GM12872 (cell line): Measurements from ENCODE around the gene PLCB1.

Experiments
- TF ChIP-seq, protein P1 (sequence below): IDR thresholded peaks from 3 replicates; pipeline ENCODE4 v1.5.1; 2011; ENCODE audit warnings: low read depth, mild to moderate bottlenecking, low read length, moderate library complexity; ENCODE audit not compliant: insufficient read depth

The PLCB1 gene

DNA sequence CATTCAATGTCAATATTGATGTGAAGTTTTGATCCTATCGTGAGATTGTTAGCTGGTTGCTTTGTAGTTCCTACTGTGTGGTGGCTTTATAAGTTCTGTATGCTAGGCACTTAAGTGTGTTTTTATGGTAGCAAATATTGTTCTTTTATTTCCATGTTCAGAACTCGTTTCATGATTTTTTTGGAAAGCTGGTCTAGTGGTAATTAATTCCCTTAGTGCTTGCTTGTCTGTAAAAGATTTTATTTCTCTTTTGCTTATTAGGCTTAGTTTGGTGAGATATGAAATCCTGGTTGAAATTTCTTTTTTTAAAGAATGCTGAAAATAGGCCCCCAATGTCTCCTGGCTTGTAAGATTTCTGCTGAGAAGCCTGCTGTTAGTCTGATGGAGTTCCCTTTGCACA is 27.8 kb upstream of the PLCB1 start:
- TF ChIP-seq, protein P1, sequence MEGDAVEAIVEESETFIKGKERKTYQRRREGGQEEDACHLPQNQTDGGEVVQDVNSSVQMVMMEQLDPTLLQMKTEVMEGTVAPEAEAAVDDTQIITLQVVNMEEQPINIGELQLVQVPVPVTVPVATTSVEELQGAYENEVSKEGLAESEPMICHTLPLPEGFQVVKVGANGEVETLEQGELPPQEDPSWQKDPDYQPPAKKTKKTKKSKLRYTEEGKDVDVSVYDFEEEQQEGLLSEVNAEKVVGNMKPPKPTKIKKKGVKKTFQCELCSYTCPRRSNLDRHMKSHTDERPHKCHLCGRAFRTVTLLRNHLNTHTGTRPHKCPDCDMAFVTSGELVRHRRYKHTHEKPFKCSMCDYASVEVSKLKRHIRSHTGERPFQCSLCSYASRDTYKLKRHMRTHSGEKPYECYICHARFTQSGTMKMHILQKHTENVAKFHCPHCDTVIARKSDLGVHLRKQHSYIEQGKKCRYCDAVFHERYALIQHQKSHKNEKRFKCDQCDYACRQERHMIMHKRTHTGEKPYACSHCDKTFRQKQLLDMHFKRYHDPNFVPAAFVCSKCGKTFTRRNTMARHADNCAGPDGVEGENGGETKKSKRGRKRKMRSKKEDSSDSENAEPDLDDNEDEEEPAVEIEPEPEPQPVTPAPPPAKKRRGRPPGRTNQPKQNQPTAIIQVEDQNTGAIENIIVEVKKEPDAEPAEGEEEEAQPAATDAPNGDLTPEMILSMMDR, result no peak

DNA sequence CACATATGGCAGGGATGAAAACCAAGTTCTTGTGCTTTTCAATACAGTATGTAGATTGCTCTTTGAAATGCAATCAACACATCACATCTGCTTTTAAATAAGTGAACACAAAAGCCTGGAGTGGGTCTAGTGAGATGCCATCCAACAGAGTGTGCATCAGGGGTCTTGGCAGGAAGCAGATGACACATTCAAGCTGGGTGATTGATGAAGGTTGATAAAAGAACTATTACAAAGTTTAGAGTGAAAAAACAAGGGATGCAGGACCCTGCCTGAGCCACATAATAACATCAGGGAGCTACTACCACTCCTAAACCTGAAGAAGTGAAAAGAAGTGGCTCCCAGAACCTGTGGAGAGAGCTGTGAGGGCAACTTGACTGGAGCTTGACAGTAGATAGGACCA is 16.6 kb upstream of the PLCB1 start:
- TF ChIP-seq, protein P1, result no peak

DNA sequence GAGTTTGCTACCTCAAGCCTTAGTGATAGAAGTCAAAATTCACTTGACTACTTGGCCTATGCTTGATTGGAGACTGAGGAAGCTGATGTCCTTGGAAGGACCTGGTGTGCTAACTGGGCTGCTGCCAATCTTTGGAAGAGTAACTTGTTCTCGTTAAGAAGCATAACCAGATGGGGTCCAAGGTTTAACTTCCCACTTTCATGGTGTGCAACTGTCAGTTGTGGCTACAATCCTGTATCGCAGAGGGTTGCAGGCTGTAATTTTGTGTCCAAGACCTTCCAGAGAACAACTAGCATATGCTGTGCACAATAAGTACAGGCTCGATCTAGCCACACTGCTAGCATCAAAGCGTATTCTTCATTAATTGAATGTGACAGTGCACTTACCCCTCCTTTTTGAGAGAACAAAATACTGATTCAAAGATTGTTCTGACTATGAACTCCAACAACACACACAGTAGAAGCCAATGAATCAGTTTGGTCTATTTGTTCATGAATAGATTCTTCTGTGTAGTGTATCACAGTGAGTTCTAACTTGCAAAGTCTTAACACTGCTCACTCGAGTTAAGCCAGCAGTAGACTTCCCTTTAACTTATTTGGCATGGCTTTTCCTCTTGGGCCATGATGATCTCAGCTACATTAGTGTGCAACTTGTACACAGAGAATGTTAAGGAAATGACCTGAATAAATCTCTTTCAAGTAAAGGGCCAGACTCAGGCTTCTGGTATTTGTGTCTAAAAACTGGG is 15.8 kb upstream of the PLCB1 start:
- TF ChIP-seq, protein P1, result no peak

DNA sequence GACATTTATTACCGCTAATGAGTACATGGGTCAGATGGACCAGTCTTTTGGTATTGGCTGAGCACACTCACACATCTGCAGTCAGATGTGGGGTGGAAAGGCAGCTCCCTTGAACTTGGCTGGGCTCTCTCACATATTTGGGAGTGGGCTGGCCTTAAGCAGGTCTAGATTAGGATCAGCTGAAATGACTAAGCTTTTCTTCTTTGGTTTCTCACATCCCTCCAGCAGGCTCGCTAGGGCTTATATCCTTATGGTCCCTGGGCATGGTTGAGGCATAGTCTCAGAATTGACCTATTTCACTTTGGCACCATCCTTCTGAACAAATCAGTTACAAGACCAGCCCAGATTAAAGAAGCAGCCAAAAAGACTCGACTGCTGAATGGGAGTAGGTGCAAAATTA is 14.4 kb upstream of the PLCB1 start:
- TF ChIP-seq, protein P1, result no peak

DNA sequence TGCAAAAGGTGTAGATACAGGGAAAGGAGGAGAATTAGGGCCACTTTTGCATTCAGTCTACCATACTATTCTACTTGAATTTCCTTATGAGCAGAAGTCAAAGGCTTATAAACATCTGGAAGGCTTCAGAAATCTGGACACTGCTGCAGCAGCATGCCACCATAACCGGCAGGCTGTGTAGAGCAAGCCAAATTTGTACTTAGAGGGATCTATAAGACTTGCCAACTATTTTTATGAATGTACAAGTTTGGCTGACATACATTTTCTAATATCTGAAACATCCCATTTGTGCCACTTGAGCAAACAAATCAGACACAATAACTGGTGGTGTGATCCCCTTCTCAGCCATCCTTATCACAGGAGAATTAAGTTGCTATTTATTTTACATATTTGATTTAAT is 14.0 kb upstream of the PLCB1 start:
- TF ChIP-seq, protein P1, result no peak

DNA sequence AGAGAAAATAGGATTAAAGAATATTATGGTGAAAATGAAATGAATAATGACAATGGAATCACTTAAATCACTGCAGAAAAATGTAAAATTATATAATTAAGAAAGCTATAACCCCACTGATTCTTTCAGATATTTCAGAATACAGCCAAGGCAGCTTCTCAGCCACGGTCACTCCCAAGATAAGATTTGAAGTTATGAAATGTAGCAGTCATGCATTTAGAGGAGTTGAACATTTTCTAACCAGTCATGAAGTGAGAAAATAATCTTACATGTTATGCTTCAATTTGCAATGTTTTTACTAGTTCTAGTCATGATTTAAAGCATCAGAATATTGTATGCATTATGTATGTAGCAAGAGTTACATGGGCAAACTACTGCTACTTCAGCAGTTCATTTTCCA is 13.3 kb upstream of the PLCB1 start:
- TF ChIP-seq, protein P1, result no peak

DNA sequence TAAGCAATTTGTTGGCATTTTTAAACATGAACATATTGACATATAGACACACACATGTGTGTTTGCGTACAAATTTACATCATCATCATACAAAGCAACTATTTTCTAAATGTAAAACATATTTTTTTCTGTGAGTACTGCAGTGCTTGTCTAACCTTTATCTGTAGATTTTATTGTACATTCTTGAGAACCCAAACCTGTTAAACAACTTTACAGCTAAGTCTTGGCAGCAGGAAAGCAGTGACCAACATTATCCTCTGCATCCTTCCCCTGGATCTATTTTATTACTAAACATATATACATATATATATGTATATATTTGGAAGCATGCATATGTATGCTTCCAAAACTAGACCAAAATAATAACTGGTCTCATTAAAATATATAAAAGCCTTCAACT is 10.4 kb upstream of the PLCB1 start:
- TF ChIP-seq, protein P1, result no peak
